Measurements from ENCODE around the gene CGB7.
"Not testable (repeated sequence)": the region's sequence is repeated elsewhere in the genome, so short reads cannot be mapped to it uniquely, and the experiment has no call there.

CGB7 gene

DNA sequence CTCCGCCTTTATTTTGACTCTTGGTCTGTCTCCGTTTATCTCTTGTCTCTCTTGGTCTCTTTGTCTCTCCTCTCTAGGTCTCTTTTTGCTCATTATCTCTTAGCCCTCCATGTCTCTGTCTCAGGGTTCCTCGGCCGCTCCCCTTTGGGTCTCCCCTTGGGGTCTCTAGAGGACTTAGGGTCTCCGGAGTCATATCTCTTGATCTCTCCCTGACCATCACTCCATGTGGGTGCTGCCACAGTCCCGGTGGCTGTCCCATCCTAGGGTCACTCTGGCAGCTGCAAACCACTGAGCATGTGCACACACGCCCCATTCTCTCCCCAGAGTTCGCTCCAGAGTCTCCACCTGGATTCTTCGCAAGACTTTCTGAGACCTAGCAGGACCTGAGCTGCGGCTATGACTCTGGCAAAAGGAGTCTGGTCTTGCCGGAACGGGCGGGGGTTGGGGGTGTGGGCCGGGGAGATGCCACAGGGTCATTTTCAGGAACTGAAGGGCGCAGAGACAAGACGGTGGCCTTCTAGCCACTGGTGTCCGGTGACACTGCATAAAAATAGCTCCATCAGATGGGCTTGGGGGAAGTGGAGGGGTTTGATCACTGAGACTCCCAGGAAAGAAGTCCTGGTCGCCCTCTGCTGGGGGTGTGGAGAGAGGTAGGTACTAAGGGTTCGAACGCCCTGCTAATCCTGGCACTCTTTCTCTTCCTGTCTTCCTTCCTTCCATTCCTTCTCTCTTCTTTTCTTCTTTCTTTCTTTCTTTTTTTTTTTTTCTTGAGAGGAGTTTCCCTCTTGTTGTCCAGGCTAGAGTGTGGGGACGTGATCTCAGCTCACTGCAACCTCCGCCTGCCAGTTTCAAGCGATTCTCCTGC, 16.2 kb upstream of the CGB7 start:
- no peak for DNase-seq

DNA sequence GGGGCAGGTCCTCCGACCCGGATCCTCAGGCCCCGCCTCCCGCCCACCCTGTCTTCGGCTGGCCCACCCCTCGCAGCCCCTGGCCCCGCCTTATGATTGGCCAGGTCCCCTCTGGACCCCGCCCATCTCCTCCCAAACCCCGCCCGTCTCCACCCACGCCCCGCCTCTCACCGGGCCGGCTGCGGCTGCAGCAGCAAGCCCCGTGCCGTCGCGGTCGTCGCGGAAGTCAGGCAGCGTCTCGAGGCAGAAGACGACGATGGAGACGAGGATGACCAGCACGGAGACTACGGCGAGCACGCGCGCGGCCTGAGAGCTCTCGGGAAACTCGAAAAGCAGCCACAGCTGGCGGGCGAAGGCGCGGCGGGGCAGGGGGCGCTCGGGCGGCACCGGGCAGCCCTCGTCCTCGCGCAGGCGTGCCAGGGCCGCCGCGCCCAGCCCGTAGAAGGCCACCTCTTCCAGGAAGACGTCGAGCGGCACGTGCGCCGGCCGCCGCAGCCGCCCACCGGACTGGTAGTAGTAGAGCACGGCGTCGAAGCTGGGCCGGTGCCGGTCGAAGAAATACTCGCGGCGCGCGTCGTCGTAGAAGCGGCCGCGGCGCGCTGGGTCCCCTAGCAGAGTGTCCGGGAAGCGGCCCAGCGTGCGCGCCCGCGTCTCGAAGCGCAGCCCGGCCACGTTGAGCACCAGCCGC, 14.5 kb upstream of the CGB7 start:
- DNase-seq, result no peak

DNA sequence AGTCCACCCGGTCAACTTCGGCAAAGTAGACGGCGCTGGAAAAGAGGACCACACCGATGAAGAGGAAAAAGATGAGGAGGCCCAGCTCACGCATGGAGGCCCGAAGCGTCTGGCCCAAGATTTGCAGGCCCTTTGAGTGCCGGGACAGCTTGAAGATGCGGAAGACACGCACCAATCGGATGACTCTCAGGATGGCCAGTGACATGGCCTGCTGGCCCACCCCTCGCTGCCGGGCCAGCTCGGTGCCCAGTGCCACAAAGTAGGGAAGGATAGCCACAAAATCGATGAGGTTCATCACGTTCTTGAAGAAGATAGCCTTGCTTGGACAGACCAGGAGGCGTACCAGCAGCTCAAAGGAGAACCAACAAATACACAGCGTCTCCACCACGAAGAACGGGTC, 12.9 kb upstream of the CGB7 start:
- DNase-seq, result no peak

DNA sequence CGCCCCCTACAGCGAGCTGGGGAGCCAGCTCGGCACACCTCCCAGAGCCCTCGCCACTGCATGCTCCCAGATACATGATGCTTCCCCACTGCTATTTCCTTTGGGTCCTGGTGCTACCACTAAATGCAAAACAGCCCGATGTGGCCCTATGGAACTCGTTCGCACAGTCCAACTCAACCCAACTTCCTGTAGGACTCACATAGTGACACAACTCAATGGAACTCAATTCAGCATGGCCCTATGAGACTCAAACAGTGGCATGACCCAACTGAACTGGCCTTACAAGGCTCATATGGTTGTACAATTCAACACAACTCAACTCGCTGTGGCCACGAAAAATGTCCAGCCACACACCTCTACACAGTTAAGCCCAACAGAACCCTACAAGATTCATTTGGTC, 11.5 kb upstream of the CGB7 start:
- no peak for DNase-seq

DNA sequence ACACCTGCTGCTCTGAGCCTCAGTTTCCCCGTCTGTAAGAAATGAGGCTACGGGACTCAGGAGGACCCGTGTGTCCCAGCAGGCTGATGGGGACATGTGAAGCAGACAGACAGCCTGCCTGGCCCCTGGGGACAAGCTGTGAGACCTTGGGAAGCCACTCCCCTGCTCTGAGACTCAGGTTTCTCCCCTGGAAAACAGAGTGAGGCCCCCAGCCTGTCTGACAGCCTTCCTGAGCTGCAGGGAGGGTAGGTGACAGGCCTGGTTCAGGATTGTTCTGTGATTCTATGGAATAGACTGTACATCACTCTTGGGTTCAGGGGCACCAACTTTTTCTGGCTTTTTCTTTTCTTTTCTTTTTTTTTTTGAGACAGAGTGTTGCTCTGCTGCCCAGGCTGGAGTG, 10.0 kb upstream of the CGB7 start:
- no peak for DNase-seq

DNA sequence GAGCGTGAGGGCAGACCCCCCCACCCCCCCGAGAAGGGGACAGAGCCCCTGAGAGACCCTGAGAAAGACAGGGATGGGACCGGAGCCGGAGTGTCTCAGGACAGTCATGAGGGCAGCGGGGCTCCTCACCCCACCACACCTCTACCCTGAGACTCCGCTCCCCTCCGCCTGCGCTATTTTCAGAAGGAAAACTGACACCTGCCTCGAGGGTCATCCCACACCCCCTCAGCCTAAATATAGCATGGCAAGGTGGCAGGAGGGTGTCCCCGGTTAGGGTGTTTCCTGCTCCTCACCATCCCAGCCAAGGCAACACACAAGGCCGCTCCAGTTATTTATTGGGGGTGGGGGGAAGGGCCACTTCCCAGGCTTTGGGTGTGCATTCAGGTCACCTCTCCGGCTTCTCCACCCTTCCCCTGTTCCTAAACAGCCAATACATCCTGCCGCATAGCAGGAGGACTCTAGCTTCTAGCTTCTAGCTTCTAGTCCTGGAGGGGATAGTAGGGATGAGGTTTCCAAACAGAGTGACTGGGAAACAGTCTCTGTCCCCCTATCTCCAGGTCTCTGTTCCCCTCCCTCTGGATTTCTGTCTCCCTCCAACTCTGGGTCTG, 8.5 kb upstream of the CGB7 start:
- DNase-seq, result no peak

DNA sequence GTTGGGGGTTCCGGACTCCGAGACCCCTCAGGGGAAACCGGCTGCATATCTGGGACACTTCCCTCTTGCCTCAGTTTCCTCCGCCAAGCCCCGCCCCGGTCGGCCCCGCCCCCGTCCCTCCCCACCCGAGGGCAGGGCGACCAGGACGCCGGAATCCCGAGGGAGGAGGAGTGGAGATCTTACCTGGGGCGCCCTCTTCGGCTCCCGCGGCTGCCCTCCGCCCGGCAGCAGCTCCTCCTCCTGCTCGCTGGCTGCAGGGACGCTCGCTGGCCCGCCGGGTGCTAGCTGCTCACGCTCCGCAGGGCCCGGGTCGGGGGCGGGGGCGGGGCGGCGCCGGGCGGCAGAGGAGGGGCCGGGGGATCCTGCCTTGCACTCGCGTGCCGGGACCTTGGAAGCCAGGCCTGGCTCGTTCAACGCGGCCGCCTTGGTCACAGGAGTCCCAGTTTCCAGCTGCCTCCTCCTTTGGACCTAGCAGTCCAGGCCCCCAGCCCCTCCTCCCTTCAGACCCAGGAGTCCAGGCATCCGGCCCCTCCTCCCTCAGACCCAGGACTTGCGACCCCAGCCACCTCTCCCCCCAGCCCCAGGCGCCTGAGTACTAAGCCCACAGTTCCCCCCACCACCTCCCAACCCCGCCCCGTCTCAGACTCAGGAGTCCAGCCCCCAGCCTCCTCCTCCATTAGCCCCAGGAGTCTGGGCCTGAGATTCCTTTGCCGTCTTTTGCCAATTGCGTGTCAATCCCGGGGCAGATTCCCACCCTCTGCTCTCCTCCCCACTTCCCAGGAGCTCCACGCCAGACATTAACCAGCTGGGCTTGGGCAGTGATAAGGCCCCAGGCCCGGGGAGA, 7.4 kb upstream of the CGB7 start, which contains the start of gene NTF4:
TSS of gene NTF4 (minus strand) at position 51 of the 844 bp plus-strand sequence. CDS start 2,821 bp downstream, outside the sequence.
- DNase-seq, result no peak

DNA sequence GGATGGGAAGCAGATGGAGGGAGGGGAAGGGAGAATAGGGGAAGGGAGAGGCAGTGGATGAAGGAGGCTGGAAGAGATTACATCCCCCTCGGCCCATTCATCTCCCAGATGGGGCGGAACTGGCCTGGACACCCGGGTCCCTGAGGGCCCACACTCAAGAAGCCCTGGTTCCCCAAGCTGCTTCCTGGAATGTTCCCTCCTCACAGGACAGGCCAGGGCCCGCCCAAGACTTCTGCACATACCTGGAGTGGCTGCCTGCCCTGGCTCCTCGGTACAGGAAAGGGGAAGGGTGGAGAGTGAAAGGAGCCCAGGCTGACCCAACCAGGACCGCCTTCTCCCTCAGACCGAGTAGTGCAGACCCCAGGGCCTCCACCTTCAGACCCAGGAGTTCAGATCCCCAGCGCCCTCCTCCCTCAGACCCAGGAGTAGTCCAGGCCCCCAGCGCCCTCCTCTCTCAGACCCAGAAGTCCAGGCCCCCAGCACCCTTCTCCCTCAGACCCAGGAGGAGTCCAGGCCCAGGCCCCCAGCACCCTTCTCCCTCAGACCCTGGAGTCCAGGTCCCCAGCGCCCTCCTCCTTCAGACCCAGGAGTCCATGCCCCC, 6.6 kb upstream of the CGB7 start:
- DNase-seq, result no peak

DNA sequence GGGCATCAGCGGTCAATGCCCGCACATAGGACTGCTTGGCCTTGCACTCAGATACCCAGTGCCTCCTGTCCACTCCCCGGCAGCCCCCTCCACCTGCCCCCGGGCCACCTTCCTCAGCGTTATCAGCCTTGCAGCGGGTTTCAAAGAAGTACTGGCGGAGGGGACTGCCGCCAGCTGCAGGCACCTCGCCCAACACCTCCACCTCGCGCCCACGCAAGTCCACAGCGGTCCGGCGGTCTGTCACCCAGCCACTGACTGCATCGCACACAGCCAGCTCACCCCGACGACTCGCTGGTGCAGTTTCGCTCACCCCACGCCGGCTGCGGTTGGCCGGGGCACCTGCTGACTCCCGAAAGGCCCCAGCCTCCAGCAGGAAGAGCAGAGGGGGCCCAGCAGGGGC, 3.9 kb upstream of the CGB7 start:
- DNase-seq, result no peak

DNA sequence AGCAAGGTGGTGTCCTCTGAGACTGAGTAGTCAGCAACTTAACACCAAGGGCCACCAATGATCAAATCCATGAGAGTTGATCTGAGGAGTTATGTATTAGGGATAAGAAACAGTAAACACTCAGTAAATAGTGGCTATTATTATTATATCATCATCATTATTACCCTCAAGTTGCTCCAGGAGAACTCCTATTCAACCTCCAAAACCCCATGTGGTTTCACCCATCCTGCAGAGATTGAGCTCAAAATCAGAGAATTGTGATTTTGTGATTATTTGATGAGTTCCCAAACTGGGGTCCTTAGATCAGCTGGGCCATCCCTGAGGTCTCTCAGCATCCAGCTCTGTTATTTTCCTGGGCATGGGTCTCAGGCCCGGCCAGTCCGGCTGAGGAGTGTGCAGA, 3.5 kb upstream of the CGB7 start:
- no peak for DNase-seq

DNA sequence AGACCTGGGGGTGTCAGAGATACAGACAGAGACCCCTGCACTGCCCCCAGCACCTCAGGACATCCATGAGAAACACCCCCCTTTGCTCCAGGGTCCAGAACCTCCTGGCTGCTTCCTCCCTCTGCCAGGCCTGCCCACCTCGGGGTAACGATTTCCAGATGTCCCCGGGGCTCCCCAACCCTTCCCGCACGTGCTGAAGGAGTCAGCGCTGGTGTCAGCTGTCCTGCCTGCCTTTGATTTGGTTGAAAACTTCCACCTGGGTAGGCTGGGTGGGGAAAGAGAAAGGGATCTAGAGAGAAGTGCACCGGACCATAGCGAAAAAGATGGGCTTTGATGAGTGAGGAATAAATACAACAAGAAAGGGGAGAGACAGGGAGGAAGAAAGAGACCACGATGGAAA, 1.5 kb upstream of the CGB7 start:
- no peak for DNase-seq

DNA sequence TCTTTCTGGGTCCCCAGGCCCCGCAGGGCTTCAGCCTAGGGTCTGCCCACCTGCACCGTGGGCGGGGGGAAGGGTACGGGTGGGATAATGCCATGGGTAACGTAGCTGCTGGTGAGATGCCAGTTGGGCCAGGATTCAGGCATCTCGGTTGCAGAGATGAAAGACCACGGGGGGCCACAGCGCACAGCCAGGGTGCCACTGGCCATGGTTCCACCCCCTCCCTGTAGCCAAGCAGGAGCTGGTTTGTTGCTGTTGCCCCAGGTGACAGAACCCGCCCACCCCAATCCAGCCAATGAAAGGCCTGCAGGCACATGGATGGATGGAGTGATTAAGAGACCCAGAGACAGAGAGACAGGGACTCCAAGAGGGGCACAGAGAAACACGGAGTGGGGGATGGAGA, 1.0 kb upstream of the CGB7 start:
- no peak for DNase-seq

DNA sequence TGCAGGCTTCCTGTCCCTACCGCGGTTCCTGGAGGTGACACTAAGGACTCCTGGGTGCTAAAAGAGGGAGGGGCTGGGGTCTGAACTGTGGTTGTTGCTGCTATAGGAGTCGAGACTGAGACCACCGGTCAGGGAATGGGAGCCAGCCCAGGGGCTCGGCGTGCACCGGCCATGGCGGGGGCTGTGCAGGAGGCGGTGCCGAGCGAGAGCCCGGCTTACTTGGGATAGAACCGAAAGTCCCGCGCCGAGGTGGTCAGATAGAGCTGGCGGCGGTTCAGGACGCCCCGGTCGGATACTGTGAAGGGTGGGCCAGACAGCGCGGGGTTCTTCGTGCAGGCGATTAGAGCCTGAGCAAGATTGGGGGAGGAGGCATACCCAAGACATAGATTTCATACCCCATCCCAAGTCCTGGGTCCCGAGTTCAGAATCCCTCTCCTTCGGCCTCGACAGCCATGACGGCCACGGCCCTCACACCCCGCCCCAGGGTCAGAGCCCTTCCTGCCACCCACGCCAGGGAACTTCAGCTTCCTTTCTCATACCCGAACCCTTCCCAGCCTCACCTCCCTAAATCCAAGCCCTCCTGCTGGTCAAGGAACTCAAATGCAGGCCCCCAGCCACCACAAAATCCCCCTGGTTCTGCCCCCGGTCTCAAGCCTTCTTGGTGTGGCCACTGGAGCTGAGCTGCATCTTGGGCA, 500 bp downstream of the CGB7 start:
- DNase-seq, result not testable (repeated sequence)

DNA sequence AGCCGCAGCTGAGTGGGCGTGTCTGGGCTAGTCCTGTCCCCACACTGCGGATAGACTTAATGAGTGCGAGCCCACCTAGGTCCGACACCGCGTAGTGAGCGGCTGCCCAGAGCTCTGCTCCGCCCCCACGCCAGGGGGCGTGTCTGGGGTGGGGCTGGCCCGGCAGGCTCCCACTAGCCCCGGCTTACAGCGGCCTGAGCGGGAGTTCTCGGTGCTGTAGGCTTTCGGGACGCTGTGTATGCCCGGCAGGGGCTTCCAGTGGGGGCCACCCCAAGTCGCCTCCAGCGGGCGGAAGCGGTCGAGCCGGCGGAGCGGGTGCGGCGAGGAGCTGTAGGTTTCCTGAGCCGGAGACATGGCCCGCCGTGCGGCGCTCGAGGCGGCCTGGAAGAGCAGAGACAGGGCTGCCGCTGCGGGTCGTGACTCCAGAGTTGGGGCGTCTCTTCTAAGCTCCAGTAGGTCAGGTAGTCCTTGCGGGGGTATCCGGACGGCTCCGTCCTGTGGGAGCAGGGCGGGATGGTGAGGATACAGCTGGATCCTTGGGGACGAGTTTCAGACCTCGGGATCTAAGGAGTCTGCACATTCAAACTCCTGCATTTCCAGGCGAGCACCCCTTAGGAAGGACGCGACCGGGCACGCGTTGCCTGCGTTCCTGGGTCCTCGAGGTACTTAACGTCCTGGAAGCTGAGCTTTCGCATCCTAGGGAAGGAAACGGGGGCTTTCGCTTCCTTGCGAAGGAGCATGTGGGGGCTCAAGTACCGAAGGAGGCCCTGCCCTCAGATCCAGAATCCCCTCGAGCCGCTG, 1.2 kb downstream of the CGB7 start:
- DNase-seq, result peak; percentile 30

DNA sequence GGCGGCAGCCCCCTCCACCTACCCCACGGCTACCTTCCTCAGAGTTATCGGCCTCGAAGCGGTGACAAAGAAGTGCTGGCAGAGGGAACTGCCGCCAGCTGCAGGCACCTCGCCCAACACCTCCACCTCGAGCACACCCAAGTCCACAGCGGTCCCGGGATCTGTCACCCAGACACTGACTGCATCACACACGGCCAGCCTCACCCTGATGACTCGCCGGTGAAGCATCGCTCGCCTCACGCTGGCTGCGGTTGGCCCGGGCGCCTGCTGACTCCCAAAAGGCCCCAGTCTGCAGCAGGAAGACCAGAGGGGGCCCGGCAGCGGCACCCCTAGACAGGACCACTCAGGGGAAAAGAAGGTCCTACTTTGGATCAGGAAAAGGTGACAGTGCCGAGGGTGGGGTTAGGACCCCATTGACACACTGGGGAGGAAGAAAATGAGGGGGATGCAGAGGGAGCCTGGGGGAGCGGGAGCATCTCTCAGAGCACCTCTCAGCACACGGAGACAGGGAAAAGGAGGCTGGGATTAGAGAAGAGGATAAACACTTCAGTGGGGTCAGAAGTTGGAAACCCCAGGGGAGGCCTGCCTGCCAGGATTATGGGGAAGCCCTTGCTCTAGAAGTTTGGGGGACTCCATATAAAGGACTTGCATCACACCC, 7.0 kb downstream of the CGB7 start:
- not testable (repeated sequence) for DNase-seq

DNA sequence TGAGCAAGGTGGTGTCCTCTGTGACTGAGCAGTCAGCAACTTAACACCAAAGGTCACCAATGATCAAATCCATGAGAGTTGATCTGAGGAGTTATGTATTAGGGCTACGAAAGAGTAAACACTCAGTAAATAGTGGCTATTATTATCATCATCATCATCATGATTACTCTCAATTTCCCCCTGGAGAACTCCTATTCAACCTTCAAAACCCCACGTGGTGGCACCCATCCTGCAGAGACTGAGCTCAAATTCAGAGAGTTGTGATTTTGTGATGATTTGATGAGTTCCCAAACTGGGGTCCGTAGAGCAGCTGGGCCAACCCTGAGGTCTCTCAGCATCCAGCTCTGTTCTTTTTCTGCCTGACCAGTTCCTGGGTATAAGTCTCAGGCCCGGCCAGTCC, 7.7 kb downstream of the CGB7 start:
- not testable (repeated sequence) for DNase-seq

DNA sequence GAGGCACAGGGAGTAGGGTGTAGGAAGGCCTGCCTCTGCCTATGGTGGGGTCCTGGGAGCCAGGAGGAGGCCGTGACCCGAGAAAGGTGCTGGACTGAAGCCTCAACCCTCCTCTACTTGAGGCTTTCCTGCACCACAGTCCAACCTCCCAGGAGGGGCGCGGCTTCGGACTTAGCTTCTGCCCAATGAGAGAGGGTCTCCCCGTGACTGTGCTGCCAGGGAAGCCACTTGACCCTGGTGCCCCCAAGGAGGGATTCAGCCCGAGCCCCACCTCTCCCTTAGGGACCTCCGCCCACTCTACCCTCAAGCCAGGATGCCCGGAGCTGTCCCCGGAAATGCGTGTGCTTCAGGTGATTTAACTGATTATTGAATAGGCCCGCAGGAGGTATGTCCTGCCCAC, 8.5 kb downstream of the CGB7 start, which contains the start of gene CGB8:
TSS of gene CGB8 (minus strand) at position 101 of the 400 bp plus-strand sequence. CDS start 372 bp downstream, outside the sequence.
- DNase-seq, result not testable (repeated sequence)

DNA sequence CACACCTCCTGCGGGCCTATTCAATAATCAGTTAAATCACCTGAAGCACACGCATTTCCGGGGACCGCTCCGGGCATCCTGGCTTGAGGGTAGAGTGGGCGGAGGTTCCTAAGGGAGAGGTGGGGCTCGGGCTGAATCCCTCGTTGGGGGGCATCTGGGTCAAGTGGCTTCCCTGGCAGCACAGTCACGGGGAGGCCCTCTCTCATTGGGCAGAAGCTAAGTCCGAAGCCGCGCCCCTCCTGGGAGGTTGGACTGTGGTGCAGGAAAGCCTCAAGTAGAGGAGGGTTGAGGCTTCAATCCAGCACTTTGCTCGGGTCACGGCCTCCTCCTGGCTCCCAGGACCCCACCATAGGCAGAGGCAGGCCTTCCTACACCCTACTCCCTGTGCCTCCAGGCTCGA, 14.0 kb downstream of the CGB7 start, which contains the start of gene CGB5:
TSS of gene CGB5 (plus strand) at position 301 of the 400 bp plus-strand sequence. CDS start 362 bp downstream, outside the sequence.
- DNase-seq, result not testable (repeated sequence)

DNA sequence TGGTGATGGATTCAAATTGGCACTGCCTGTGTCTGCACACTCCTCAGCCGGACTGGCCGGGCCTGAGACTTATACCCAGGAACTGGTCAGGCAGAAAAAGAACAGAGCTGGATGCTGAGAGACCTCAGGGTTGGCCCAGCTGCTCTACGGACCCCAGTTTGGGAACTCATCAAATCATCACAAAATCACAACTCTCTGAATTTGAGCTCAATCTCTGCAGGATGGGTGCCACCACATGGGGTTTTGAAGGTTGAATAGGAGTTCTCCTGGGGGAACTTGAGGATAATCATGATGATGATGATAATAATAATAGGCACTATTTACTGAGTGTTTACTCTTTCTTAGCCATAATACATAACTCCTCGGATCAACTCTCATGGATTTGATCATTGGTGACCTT, 14.9 kb downstream of the CGB7 start:
- DNase-seq, result not testable (repeated sequence)

DNA sequence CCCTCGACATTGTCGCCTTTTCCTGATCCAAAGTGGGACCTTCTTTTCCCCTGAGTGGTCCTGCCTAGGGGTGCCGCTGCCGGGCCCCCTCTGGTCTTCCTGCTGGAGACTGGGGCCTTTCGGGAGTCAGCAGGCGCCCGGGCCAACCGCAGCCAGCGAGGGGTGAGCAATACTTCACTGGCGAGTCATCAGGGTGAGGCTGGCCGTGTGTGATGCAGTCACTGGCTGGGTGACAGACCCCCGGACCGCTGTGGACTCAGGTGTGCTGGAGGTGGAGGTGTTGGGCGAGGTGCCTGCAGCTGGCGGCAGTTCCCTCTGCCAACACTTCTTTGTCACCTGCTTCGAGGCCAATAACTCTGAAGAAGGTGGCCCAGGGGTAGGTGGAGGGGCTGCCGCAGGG, 15.4 kb downstream of the CGB7 start:
- no peak for DNase-seq
